HepG2 (cell line): ENCODE data around the gene ATP2A3. TPM values are rescaled to one million over a fixed set of nuclear protein-coding genes. Genes with fewer than 3 reads are reported as not detected.

Source experiments
- ATAC-seq: fragments of 200-7000 bp; cut with Tn5 transposase; 3 replicates; pipeline ENCODE4 v1.9.1; 2020; ENCODE audit warnings: mild to moderate bottlenecking, moderate library complexity
- BruUV-seq: library from RNA; stranded (reverse); fragments of 400-500 nt; replicated peaks from 2 replicates; lab custom pipeline; 2021; lab: Mats Ljungman, UMichigan
- CTCF ChIA-PET: fragments of 300-600 bp; formaldehyde crosslinking; extraction: SDS; loops from one replicate; lab custom pipeline; 2021; ENCODE audit warnings: low total read pairs, inconsistent platforms, low intra/inter-chr PET ratio; lab: Yijun Ruan, JAX
- POLR2A ChIA-PET: fragments of 350-600 bp; sonication (Branson Sonifier 250); formaldehyde crosslinking; loops from one replicate; lab custom pipeline; 2020; ENCODE audit warnings: antibody characterized with exemption, inconsistent platforms; lab: Yijun Ruan, JAX
- DNase-seq: peaks from one replicate; pipeline ENCODE4 v3.0.0-alpha.2; 2015; ENCODE audit warnings: low spot score
- FAIRE-seq: peaks from 3 replicates; lab custom pipeline; 2011; peaks lifted over from hg19 to GRCh38; lab: Jason Lieb, UNC
- H2AFZ ChIP-seq: one replicate; pipeline ENCODE4 v1.6.1; 2011; ENCODE audit warnings: low read length, inconsistent platforms
- H3K27ac ChIP-seq: fragments of 300-600 bp; 3 replicates; pipeline ENCODE4 v1.8.0; 2011; ENCODE audit warnings: mixed run types, mild to moderate bottlenecking, mixed read lengths, low read length, inconsistent platforms; ENCODE audit not compliant: insufficient read depth; ENCODE audit errors: extremely low read length
- H3K27me3 ChIP-seq, 2 experiments: fragments of 200-600 bp in 1 of 2; 2 replicates in 1 of 2; 3 replicates in 1 of 2; pipeline versions ENCODE4 v1.6.0 to v1.8.0; 2011; ENCODE audit warnings: low read length in 2 of 2, mild to moderate bottlenecking in 2 of 2, moderate library complexity in 2 of 2, inconsistent platforms in 1 of 2; ENCODE audit not compliant: insufficient read depth in 2 of 2, control insufficient read depth in 1 of 2
- H3K36me3 ChIP-seq, 2 experiments: fragments of 200-600 bp in 1 of 2; replicated peaks in 1 of 2; 2 replicates in 1 of 2; 3 replicates in 1 of 2; pipeline versions ENCODE4 v1.5.1 to v1.8.0; 2011; ENCODE audit warnings: low read length in 2 of 2, inconsistent platforms in 1 of 2; ENCODE audit not compliant: insufficient read depth in 2 of 2, control insufficient read depth in 1 of 2
- H3K4me1 ChIP-seq: 2 replicates; pipeline ENCODE4 v1.5.1; 2012; ENCODE audit warnings: low read length, inconsistent platforms; ENCODE audit not compliant: insufficient read depth
- H3K4me2 ChIP-seq: 2 replicates; pipeline ENCODE4 v1.6.0; 2011; ENCODE audit warnings: low read depth, low read length, inconsistent platforms
- H3K4me3 ChIP-seq, 3 experiments: fragments of 200-600 bp in 1 of 3; sonication (generic), shearing (Covaris generic) in 1 of 3; replicated peaks in 1 of 3; 2 replicates each; pipeline ENCODE4 v1.5.1; 2011 to 2016; ENCODE audit warnings: low read length in 3 of 3, inconsistent platforms in 2 of 3, low read depth in 2 of 3, mild to moderate bottlenecking in 2 of 3, control low read depth in 1 of 3, mixed read lengths in 1 of 3; ENCODE audit not compliant: insufficient read depth in 1 of 3
- H3K79me2 ChIP-seq: one replicate; pipeline ENCODE4 v1.6.1; 2011; ENCODE audit warnings: low read length, inconsistent platforms; ENCODE audit not compliant: insufficient read depth
- H3K9ac ChIP-seq: 2 replicates; pipeline ENCODE4 v1.6.0; 2011; ENCODE audit warnings: mild to moderate bottlenecking, low read depth, low read length, inconsistent platforms; ENCODE audit not compliant: insufficient read depth
- H3K9me3 ChIP-seq: 2 replicates; pipeline ENCODE4 v1.5.1; 2012; ENCODE audit warnings: mild to moderate bottlenecking, low read length
- H4K20me1 ChIP-seq: 2 replicates; pipeline ENCODE4 v1.6.0; 2011; ENCODE audit warnings: inconsistent platforms, mild to moderate bottlenecking, low read length, moderate library complexity; ENCODE audit not compliant: insufficient read depth
- AHR ChIP-seq: IDR thresholded peaks from 2 replicates; pipeline ENCODE4 v1.6.1; 2018; ENCODE audit warnings: missing genetic modification reagents, missing compliant biosample characterization
- GFI1 ChIP-seq: sonication (generic); formaldehyde crosslinking; IDR thresholded peaks from 2 replicates; pipeline ENCODE4 v1.5.0; 2020; ENCODE audit warnings: missing genetic modification reagents, mild to moderate bottlenecking, borderline replicate concordance
- ISX ChIP-seq: sonication (generic); formaldehyde crosslinking; conservative IDR thresholded peaks from 2 replicates; pipeline ENCODE4 v1.5.0; 2020; ENCODE audit warnings: missing genetic modification reagents
- MBNL3 ChIP-seq: fragments of 250-450 bp; sonication (Bioruptor Pico); conservative IDR thresholded peaks from 2 replicates; pipeline ENCODE4 v1.8.0; 2022; ENCODE audit warnings: mild to moderate bottlenecking, inconsistent platforms
- NAIF1 ChIP-seq: sonication (generic); formaldehyde crosslinking; IDR thresholded peaks from 2 replicates; pipeline ENCODE4 v1.5.0; 2020; ENCODE audit warnings: mild to moderate bottlenecking, missing genetic modification reagents, borderline replicate concordance
- RNF2 ChIP-seq: fragments of 450-650 bp; conservative IDR thresholded peaks from 2 replicates; pipeline ENCODE4 v1.6.1; 2016; ENCODE audit warnings: low read depth
- THAP11 ChIP-seq: IDR thresholded peaks from 2 replicates; pipeline ENCODE4 v1.6.1; 2016; ENCODE audit warnings: missing biosample characterization, missing genetic modification reagents
- ZNF572 ChIP-seq: sonication (generic); formaldehyde crosslinking; IDR thresholded peaks from 2 replicates; pipeline ENCODE4 v1.5.1; 2020; ENCODE audit warnings: mild to moderate bottlenecking, missing genetic modification reagents
- ZNF660 ChIP-seq: sonication (generic); formaldehyde crosslinking; IDR thresholded peaks from 2 replicates; pipeline ENCODE4 v1.5.1; 2020; ENCODE audit warnings: mild to moderate bottlenecking, low read depth, missing genetic modification reagents, borderline replicate concordance
- ZNF724P ChIP-seq: sonication (generic); formaldehyde crosslinking; IDR thresholded peaks from 2 replicates; pipeline ENCODE4 v1.8.0; 2022; ENCODE audit warnings: missing genetic modification reagents, borderline replicate concordance
- WGBS: methylation state at CpG from one replicate; pipeline ENCODE4 v1.1.6; 2017; ENCODE audit warnings: low lambda C conversion rate; 5-methylcytosine and 5-hydroxymethylcytosine counted together
- in situ Hi-C: cut with HindIII; loops from 2 replicates; pipeline ENCODE4 v1.10.0; 2017; ENCODE audit warnings: low pct_unique_long_range_greater_than_20kb; ENCODE audit not compliant: extremely low pct_ligation_motif_present
- intact Hi-C: fragments of 100-400 bp; cut with micrococcal nuclease; formaldehyde crosslinking; loops from one replicate; pipeline ENCODE4 v1.10.0; 2022; ENCODE audit not compliant: unreplicated experiment
- polyA plus RNA-seq, 8 experiments: library from polyadenylated mRNA; depleted of rRNA in 3 of 8; stranded (reverse) in 7 of 8; unstranded in 1 of 8; fragments of >200 nt; fragmentation: Illumina TruSeq in 4 of 8; extraction: Trizol in 4 of 8; gene quantifications; 2 replicates each; pipeline versions ENCODE4 v1.2.1 to v1.2.3, GENCODE V29; 2011 to 2016; ENCODE audit warnings: low read depth in 4 of 8, missing spikeins in 1 of 8, mixed read lengths in 1 of 8; ENCODE audit not compliant: insufficient read depth in 1 of 8
- total RNA-seq, 5 experiments: library from RNA; depleted of rRNA; stranded (reverse); fragments of >200 nt; fragmentation: Illumina TruSeq; extraction: Trizol; gene quantifications; 2 replicates each; pipeline ENCODE4 v1.2.3, GENCODE V29; 2016; ENCODE audit warnings: low read depth in 1 of 5
- TF ChIP-seq, protein P1 (sequence below): sonication (generic); formaldehyde crosslinking; IDR thresholded peaks from 2 replicates; pipeline ENCODE4 v1.5.0; 2020; ENCODE audit warnings: mild to moderate bottlenecking, low read depth, missing genetic modification reagents, borderline replicate concordance
- TF ChIP-seq, protein P2 (sequence below): sonication (generic); formaldehyde crosslinking; IDR thresholded peaks from 2 replicates; pipeline ENCODE4 v1.4.0; 2020; ENCODE audit warnings: missing genetic modification reagents, low read depth, mild to moderate bottlenecking, borderline replicate concordance
- TF ChIP-seq, protein P3 (sequence below): sonication (generic); formaldehyde crosslinking; IDR thresholded peaks from 2 replicates; pipeline ENCODE4 v1.5.1; 2020; ENCODE audit warnings: mild to moderate bottlenecking, missing genetic modification reagents, borderline replicate concordance

ATP2A3 gene
- total and polyA plus RNA-seq, 2 of the 13 experiments (the other 11 are each of a cell fraction or from before 2014, with no cell fraction given) = 0.07 TPM; not detected in 1

DNA sequence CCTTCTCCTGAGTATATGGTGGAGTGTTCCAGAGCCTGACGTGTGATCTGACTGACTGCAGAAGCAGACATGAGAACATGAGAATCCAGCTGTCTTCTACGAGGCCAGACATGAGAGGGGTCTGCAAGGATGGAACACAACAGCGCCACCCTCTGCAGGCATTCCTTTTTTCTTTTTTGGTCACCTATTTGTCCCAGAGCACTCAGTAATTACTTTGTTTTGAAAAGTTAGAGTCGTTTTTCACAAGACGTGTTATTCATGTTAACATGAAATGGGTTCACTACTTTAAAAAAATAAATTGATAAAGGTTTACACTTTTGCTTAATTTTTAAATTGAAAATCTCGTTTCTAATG, 43.8 kb upstream of the ATP2A3 start:
- H2AFZ ChIP-seq = no peak overlapping the region
- FAIRE-seq = no peak
- no peaks in the 10 kb centered on the region for H3K9me3 ChIP-seq
- H3K27me3 ChIP-seq = no peaks in the 10 kb centered on the region
- intact Hi-C loops = no loop called here
- POLR2A ChIA-PET = no interaction called here
- DNase-seq = no peak
- H3K27ac ChIP-seq = no peak overlapping the region
- TF ChIP-seq THAP11 (CRISPR knock-in tag) (no peak), ISX (CRISPR knock-in tag) (no peak), ZNF660 (no peak), GFI1 (CRISPR knock-in tag) (no peak)
- H4K20me1 ChIP-seq = no peaks in the 10 kb centered on the region
- H3K9ac ChIP-seq = no peak overlapping the region
- H3K4me2 ChIP-seq = no peak overlapping the region
- in situ Hi-C loops = no loop called here
- no peak overlapping the region for H3K4me3 ChIP-seq
- peaks cover 10 to 38% of the 10 kb centered on the region in 2 experiments for H3K36me3 ChIP-seq
- ATAC-seq = no peak
- 80% methylated on average over 6 of the region's 6 CpGs for WGBS
- H3K79me2 ChIP-seq = no peaks in the 10 kb centered on the region
- CTCF ChIA-PET = interaction anchor here (1.7 kb wide), 1 partner anchor 73 kb away, joined by 4 read pairs; no protein-coding TSS in a partner anchor
- no TSS peak for BruUV-seq
- peaks cover 32% of the 10 kb centered on the region for H3K4me1 ChIP-seq

DNA sequence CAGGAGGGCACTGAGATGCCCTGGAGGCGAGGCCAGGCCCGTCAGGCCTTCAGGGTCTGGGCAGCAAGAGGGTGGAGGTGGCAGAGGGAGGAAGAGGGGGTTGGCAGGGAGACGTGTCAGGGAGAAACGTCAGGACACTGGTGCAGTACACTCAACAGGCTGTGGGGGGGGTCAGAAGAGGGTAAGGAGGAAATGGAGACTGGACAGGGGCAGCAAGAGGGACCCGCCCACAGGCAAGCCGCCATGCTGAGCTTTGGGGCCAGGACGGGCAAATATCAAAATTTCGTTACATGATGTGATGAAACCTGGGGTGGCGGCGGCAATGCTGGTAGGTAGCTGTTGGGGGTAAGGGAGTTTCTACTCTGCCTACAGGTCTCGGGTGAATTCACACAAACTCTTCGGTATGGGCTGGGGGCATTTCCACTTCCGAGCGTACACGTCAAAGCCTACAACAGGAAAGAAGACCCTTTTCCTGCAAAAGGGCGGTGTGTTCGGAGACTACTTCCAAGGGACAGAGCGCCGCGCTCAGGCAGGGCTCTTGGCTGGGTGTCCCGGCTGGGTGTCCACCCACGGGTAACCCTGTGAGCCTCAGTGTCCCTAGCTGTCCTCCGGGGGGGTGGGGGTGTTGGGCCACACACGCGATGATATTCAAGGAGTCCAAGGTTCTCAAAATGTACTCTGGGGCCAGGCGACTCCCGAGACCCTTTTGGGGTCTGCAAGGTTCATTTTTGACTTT, 43.3 kb upstream of the ATP2A3 start:
- Histone ChIP-seq H3K9me3 (no peaks in the 10 kb centered on the region), H2AFZ (no peak overlapping the region), H3K27me3 (no peaks in the 10 kb centered on the region), H3K79me2 (no peaks in the 10 kb centered on the region), H4K20me1 (no peaks in the 10 kb centered on the region), H3K4me3 (no peak overlapping the region), H3K27ac (no peak overlapping the region), H3K4me1 (peaks cover 34% of the 10 kb centered on the region), H3K9ac (no peak overlapping the region), H3K4me2 (no peak overlapping the region), H3K36me3 (peaks cover 10 to 37% of the 10 kb centered on the region in 2 experiments)
- POLR2A ChIA-PET = no interaction called here
- FAIRE-seq (no peak), ATAC-seq (no peak), DNase-seq (no peak)
- WGBS = 97% methylated on average over 24 of the region's 27 CpGs
- in situ Hi-C loops (no loop called here), intact Hi-C loops (no loop called here)
- no peak for TF ChIP-seq ZNF724P
- TF ChIP-seq, protein P1, sequence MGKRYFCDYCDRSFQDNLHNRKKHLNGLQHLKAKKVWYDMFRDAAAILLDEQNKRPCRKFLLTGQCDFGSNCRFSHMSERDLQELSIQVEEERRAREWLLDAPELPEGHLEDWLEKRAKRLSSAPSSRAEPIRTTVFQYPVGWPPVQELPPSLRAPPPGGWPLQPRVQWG (CRISPR knock-in tag) = no peak
- no peak for TF ChIP-seq RNF2
- TF ChIP-seq, protein P2, sequence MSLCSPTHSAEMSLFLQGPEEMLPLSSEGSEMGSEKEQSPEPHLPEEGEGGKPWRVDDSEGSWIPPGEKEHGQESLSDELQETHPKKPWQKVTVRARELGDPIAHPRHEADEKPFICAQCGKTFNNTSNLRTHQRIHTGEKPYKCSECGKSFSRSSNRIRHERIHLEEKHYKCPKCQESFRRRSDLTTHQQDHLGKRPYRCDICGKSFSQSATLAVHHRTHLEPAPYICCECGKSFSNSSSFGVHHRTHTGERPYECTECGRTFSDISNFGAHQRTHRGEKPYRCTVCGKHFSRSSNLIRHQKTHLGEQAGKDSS (CRISPR knock-in tag) = no peak
- TF ChIP-seq NAIF1 (CRISPR knock-in tag) = no peak
- no peak for TF ChIP-seq AHR (CRISPR knock-in tag)
- TF ChIP-seq, protein P3, sequence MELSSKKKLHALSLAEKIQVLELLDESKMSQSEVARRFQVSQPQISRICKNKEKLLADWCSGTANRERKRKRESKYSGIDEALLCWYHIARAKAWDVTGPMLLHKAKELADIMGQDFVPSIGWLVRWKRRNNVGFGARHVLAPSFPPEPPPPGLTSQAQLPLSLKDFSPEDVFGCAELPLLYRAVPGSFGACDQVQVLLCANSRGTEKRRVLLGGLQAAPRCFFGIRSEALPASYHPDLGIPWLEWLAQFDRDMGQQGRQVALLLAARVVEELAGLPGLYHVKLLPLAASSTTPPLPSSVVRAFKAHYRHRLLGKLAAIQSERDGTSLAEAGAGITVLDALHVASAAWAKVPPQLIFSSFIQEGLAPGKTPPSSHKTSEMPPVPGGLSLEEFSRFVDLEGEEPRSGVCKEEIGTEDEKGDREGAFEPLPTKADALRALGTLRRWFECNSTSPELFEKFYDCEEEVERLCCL = no peak
- no peak for TF ChIP-seq ZNF572
- TF ChIP-seq MBNL3 (CRISPR knock-in tag) = no peak
- CTCF ChIA-PET = interaction anchor here (1.7 kb wide), 1 partner anchor 72 kb away, joined by 4 read pairs; no protein-coding TSS in a partner anchor
- BruUV-seq = no TSS peak
